ENCODE results near the gene DKK1.

DKK1 gene

GRCh38 chr10:52308251-52309031 is 5.6 kb upstream of the DKK1 start (continued):
- TF ChIP-seq ZSCAN16 (tag by site-specific recombination; IDR thresholded peaks at IDR 0.05) (no peak), SP7 (tag by site-specific recombination; IDR thresholded peaks at IDR 0.05) (0 out of 2 replicates have a peak, but pooled peaks have one; percentile 13), ZNF529 (tag by site-specific recombination; IDR thresholded peaks at IDR 0.05; ENCODE audit: insufficient replicate concordance) (no peak), ZNF404 (tag by site-specific recombination; IDR thresholded peaks at IDR 0.05) (no peak), ZNF155 (tag by site-specific recombination; IDR thresholded peaks at IDR 0.05) (no peak), GLIS1 (tag by site-specific recombination; IDR thresholded peaks at IDR 0.05) (peak; percentile 10; the same call in 1 of the 2 replicates), ZNF350 (tag by site-specific recombination; IDR thresholded peaks at IDR 0.05) (no peak), ZNF223 (tag by site-specific recombination; IDR thresholded peaks at IDR 0.05) (no peak), ZNF707 (tag by site-specific recombination; IDR thresholded peaks at IDR 0.05) (no peak), ZNF174 (tag by site-specific recombination; IDR thresholded peaks at IDR 0.05) (no peak), ZNF18 (tag by site-specific recombination; IDR thresholded peaks at IDR 0.05) (no peak), ZBTB21 (tag by site-specific recombination; IDR thresholded peaks at IDR 0.05) (no peak), ZNF560 (tag by site-specific recombination; IDR thresholded peaks at IDR 0.05; ENCODE audit: borderline replicate concordance) (no peak), ZNF335 (tag by site-specific recombination; conservative IDR thresholded peaks at IDR 0.05) (peak; percentile 51), ZBTB44 (tag by site-specific recombination; IDR thresholded peaks at IDR 0.05) (no peak), ZNF776 (tag by site-specific recombination; IDR thresholded peaks at IDR 0.05; ENCODE audit: borderline replicate concordance) (no peak), SP2 (tag by site-specific recombination; IDR thresholded peaks at IDR 0.05) (no peak), ZNF391 (tag by site-specific recombination; IDR thresholded peaks at IDR 0.05; ENCODE audit: borderline replicate concordance, low read depth) (no peak), ZNF623 (tag by site-specific recombination; IDR thresholded peaks at IDR 0.05) (no peak), ZNF433 (tag by site-specific recombination; IDR thresholded peaks at IDR 0.05; ENCODE audit: low read depth) (no peak), ZSCAN30 (tag by site-specific recombination; IDR thresholded peaks at IDR 0.05) (0 out of 2 replicates have a peak, but pooled peaks have one; percentile 21), ZNF148 (tag by site-specific recombination; IDR thresholded peaks at IDR 0.05; ENCODE audit: borderline replicate concordance) (no peak), ZNF202 (tag by site-specific recombination; IDR thresholded peaks at IDR 0.05; ENCODE audit: borderline replicate concordance) (no peak), ZNF280C (tag by site-specific recombination; IDR thresholded peaks at IDR 0.05) (no peak), ZNF292 (tag by site-specific recombination; IDR thresholded peaks at IDR 0.05; ENCODE audit: borderline replicate concordance, low read depth) (no peak), PATZ1 (tag by site-specific recombination; IDR thresholded peaks at IDR 0.05) (peak; percentile 29; the same call in 1 of the 2 replicates), CTCF (tag by site-specific recombination; IDR thresholded peaks at IDR 0.05) (peak; percentile 44)
